SK-N-SH (cell line): Measurements from ENCODE around the gene GFM1.

ENCODE experiments used
- POLR2AphosphoS5 ChIP-seq: IDR thresholded peaks from 2 replicates; pipeline ENCODE4 v1.6.1; 2012; ENCODE audit warnings: low read depth, low read length
- TF ChIP-seq, protein P1 (sequence below): fragments of 200-600 bp; sonication (generic); IDR thresholded peaks from 2 replicates; pipeline ENCODE4 v1.6.1; 2017; ENCODE audit warnings: antibody characterized with exemption, mild to moderate bottlenecking, moderate library complexity

DNA sequence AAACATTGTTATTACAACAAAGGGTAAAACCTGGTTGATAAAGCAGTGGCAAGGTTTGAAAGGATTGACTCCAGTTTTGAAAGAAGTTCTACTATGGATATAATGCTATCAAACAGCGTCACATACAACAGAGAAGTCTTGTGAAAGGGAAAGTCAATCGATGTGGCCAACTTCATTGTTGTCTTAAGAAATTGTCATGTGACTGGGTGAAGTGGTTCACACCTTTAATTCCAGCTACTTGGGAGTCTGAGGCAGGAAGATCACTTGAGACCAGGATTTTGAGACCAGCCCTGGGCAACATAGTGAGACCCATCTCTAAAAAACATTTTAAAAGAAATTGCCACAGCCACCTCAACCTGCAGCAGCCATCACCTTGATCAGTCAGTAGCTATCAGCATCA is 34.4 kb downstream of the GFM1 start:
- no peak for TF ChIP-seq POLR2AphosphoS5
- TF ChIP-seq, protein P1, sequence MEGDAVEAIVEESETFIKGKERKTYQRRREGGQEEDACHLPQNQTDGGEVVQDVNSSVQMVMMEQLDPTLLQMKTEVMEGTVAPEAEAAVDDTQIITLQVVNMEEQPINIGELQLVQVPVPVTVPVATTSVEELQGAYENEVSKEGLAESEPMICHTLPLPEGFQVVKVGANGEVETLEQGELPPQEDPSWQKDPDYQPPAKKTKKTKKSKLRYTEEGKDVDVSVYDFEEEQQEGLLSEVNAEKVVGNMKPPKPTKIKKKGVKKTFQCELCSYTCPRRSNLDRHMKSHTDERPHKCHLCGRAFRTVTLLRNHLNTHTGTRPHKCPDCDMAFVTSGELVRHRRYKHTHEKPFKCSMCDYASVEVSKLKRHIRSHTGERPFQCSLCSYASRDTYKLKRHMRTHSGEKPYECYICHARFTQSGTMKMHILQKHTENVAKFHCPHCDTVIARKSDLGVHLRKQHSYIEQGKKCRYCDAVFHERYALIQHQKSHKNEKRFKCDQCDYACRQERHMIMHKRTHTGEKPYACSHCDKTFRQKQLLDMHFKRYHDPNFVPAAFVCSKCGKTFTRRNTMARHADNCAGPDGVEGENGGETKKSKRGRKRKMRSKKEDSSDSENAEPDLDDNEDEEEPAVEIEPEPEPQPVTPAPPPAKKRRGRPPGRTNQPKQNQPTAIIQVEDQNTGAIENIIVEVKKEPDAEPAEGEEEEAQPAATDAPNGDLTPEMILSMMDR, result no peak
